ENCODE results near the gene RPS5.
"Not testable (repeated sequence)": the region's sequence is repeated elsewhere in the genome, so short reads cannot be mapped to it uniquely, and the experiment has no call there.

RPS5 gene

GRCh38 chr19:58386576-58387337 is at the start of gene RPS5:
Gene RPS5, plus strand, starts transcription at chr19:58387269. Its CDS starts 869 bp downstream, at chr19:58388138.
- DNase-seq = peak; percentile 96

GRCh38 chr19:58338336-58338735 is 48.7 kb upstream of the RPS5 start:
- no peak for DNase-seq

- DNase-seq = no peak
Measured at GRCh38 chr19:58338825-58339558, 48.1 kb upstream of the RPS5 start.

- DNase-seq = no peak
Measured at GRCh38 chr19:58345558-58345957, 41.5 kb upstream of the RPS5 start.

GRCh38 chr19:58346961-58347929 is 39.8 kb upstream of the RPS5 start:
- peak; percentile 72 for DNase-seq

- not testable (repeated sequence) for DNase-seq
Measured at GRCh38 chr19:58348080-58348479, 39.0 kb upstream of the RPS5 start.

- DNase-seq = no peak
Measured at GRCh38 chr19:58349590-58349989, 37.5 kb upstream of the RPS5 start.

- DNase-seq = no peak
Measured at GRCh38 chr19:58350001-58350861, 36.8 kb upstream of the RPS5 start.

GRCh38 chr19:58350871-58351557 is 36.1 kb upstream of the RPS5 start:
- DNase-seq = no peak

GRCh38 chr19:58351558-58351878 is 35.6 kb upstream of the RPS5 start:
- DNase-seq = no peak

- no peak for DNase-seq
Measured at GRCh38 chr19:58351990-58352755, 34.9 kb upstream of the RPS5 start.

GRCh38 chr19:58352760-58353671 is 34.1 kb upstream of the RPS5 start, which contains the start of gene A1BG:
Gene A1BG, minus strand, starts transcription at chr19:58353492. Its CDS starts 55 bp downstream, at chr19:58353437.
- no peak for DNase-seq

GRCh38 chr19:58353717-58354477 is 33.2 kb upstream of the RPS5 start:
- no peak for DNase-seq

GRCh38 chr19:58354478-58355030 is 32.5 kb upstream of the RPS5 start:
- no peak for DNase-seq

- DNase-seq = no peak
Measured at GRCh38 chr19:58355215-58355796, 31.8 kb upstream of the RPS5 start.

- no peak for DNase-seq
Measured at GRCh38 chr19:58355908-58356765, 30.9 kb upstream of the RPS5 start.

Measured in NCI-H2171 (cell line).